Stimulated activated memory B cell treated with anti-CD40 and anti-IgM and Interleukin-4, amounts not matched to agents 10 μg/mL and 1 μg/mL and 100 μg/mL, for 72 hours (primary cell): ENCODE data around the gene ZFP69.

ENCODE experiments used
- ATAC-seq: fragments of 150-1000 bp; cut with Tn5 transposase; 2 replicates; pipeline ENCODE4 v1.10.0; 2021
- H3K27ac Mint-ChIP-seq: one replicate; pipeline ENCODE4 v1.8.0; 2022; ENCODE audit warnings: mild to moderate bottlenecking, mixed read lengths
- H3K27me3 Mint-ChIP-seq: one replicate; pipeline ENCODE4 v1.8.0; 2022; ENCODE audit warnings: mixed read lengths
- H3K36me3 Mint-ChIP-seq: one replicate; pipeline ENCODE4 v1.8.0; 2022; ENCODE audit warnings: mixed read lengths
- H3K4me1 Mint-ChIP-seq: one replicate; pipeline ENCODE4 v1.8.0; 2022; ENCODE audit warnings: mixed read lengths
- H3K4me3 Mint-ChIP-seq: one replicate; pipeline ENCODE4 v1.8.0; 2022; ENCODE audit warnings: mild to moderate bottlenecking, moderate library complexity, mixed read lengths
- H3K9me3 Mint-ChIP-seq: one replicate; pipeline ENCODE4 v1.8.0; 2022; ENCODE audit warnings: mixed read lengths

The ZFP69 gene

GRCh38 chr1:40539338-40539737 is 62.2 kb downstream of the ZFP69 start:
- Mint-ChIP-seq H3K27ac (no peak overlapping the region), H3K9me3 (peaks cover 3% of the 10 kb centered on the region), H3K27me3 (no peaks in the 10 kb centered on the region), H3K36me3 (peaks cover 55% of the 10 kb centered on the region), H3K4me1 (no peaks in the 10 kb centered on the region), H3K4me3 (no peak overlapping the region)
- no peak for ATAC-seq
